IPS-15b (cell line): ENCODE results near the gene REXO5.

Source experiments
- H3K27me3 ChIP-seq: one replicate; pipeline ENCODE4 v1.6.1; 2013; ENCODE audit warnings: low read length; ENCODE audit not compliant: control insufficient read depth, insufficient read depth
- H3K36me3 ChIP-seq: one replicate; pipeline ENCODE4 v1.6.1; 2013; ENCODE audit warnings: low read length; ENCODE audit not compliant: control insufficient read depth, insufficient read depth
- H3K4me1 ChIP-seq: one replicate; pipeline ENCODE4 v1.6.1; 2013; ENCODE audit warnings: mild to moderate bottlenecking, low read length; ENCODE audit not compliant: control insufficient read depth, insufficient read depth
- H3K4me3 ChIP-seq: one replicate; pipeline ENCODE4 v1.5.1; 2013; ENCODE audit warnings: low read depth, low read length
- H3K9ac ChIP-seq: one replicate; pipeline ENCODE4 v1.6.1; 2013; ENCODE audit warnings: low read depth, mild to moderate bottlenecking, low read length
- H3K9me3 ChIP-seq: one replicate; pipeline ENCODE4 v1.6.1; 2013; ENCODE audit warnings: mild to moderate bottlenecking, low read length; ENCODE audit not compliant: control insufficient read depth, insufficient read depth

Gene REXO5

GRCh38 chr16:20768818-20769217 is 37.5 kb upstream of the REXO5 start:
- no peak overlapping the region for H3K9ac ChIP-seq
- no peaks in the 10 kb centered on the region for H3K36me3 ChIP-seq
- peaks cover 4% of the 10 kb centered on the region for H3K4me1 ChIP-seq
- H3K4me3 ChIP-seq, result no peak overlapping the region
- no peaks in the 10 kb centered on the region for H3K27me3 ChIP-seq
- H3K9me3 ChIP-seq, result no peaks in the 10 kb centered on the region

GRCh38 chr16:20773679-20774078 is 32.6 kb upstream of the REXO5 start:
- Histone ChIP-seq H3K4me1 (no peaks in the 10 kb centered on the region), H3K36me3 (no peaks in the 10 kb centered on the region), H3K4me3 (no peak overlapping the region), H3K9me3 (no peaks in the 10 kb centered on the region), H3K9ac (no peak overlapping the region), H3K27me3 (no peaks in the 10 kb centered on the region)

GRCh38 chr16:20774703-20775362 is 31.5 kb upstream of the REXO5 start:
- Histone ChIP-seq H3K27me3 (no peaks in the 10 kb centered on the region), H3K4me3 (no peak overlapping the region), H3K9ac (no peak overlapping the region), H3K4me1 (no peaks in the 10 kb centered on the region), H3K9me3 (no peaks in the 10 kb centered on the region), H3K36me3 (no peaks in the 10 kb centered on the region)

- Histone ChIP-seq H3K27me3 (no peaks in the 10 kb centered on the region), H3K4me1 (no peaks in the 10 kb centered on the region), H3K36me3 (no peaks in the 10 kb centered on the region), H3K4me3 (no peak overlapping the region), H3K9ac (no peak overlapping the region), H3K9me3 (no peaks in the 10 kb centered on the region)
Measured at GRCh38 chr16:20781697-20782096, 24.6 kb upstream of the REXO5 start.

- Histone ChIP-seq H3K9me3 (no peaks in the 10 kb centered on the region), H3K4me3 (no peak overlapping the region), H3K4me1 (no peaks in the 10 kb centered on the region), H3K36me3 (no peaks in the 10 kb centered on the region), H3K27me3 (no peaks in the 10 kb centered on the region), H3K9ac (no peak overlapping the region)
Measured at GRCh38 chr16:20782470-20782869, 23.9 kb upstream of the REXO5 start.

GRCh38 chr16:20784204-20784603 is 22.1 kb upstream of the REXO5 start:
- no peak overlapping the region for H3K9ac ChIP-seq
- no peak overlapping the region for H3K4me3 ChIP-seq
- no peaks in the 10 kb centered on the region for H3K36me3 ChIP-seq
- no peaks in the 10 kb centered on the region for H3K27me3 ChIP-seq
- no peaks in the 10 kb centered on the region for H3K9me3 ChIP-seq
- H3K4me1 ChIP-seq, result no peaks in the 10 kb centered on the region

- Histone ChIP-seq H3K4me1 (peaks cover 9% of the 10 kb centered on the region), H3K9ac (no peak overlapping the region), H3K36me3 (no peaks in the 10 kb centered on the region), H3K9me3 (no peaks in the 10 kb centered on the region), H3K4me3 (no peak overlapping the region), H3K27me3 (no peaks in the 10 kb centered on the region)
Measured at GRCh38 chr16:20789130-20789529, 17.2 kb upstream of the REXO5 start.

- no peaks in the 10 kb centered on the region for H3K27me3 ChIP-seq
- H3K9ac ChIP-seq, result no peak overlapping the region
- H3K4me1 ChIP-seq, result peaks cover 9% of the 10 kb centered on the region
- no peak overlapping the region for H3K4me3 ChIP-seq
- no peaks in the 10 kb centered on the region for H3K36me3 ChIP-seq
- H3K9me3 ChIP-seq, result no peaks in the 10 kb centered on the region
Measured at GRCh38 chr16:20791923-20792612, 14.3 kb upstream of the REXO5 start.

- H3K27me3 ChIP-seq, result no peaks in the 10 kb centered on the region
- no peak overlapping the region for H3K9ac ChIP-seq
- H3K4me3 ChIP-seq, result no peak overlapping the region
- no peaks in the 10 kb centered on the region for H3K36me3 ChIP-seq
- H3K9me3 ChIP-seq, result no peaks in the 10 kb centered on the region
- no peaks in the 10 kb centered on the region for H3K4me1 ChIP-seq
Measured at GRCh38 chr16:20798364-20798763, 8.0 kb upstream of the REXO5 start.

GRCh38 chr16:20799599-20799998 is 6.7 kb upstream of the REXO5 start:
- H3K27me3 ChIP-seq, result no peaks in the 10 kb centered on the region
- H3K4me3 ChIP-seq, result no peak overlapping the region
- H3K4me1 ChIP-seq, result no peaks in the 10 kb centered on the region
- no peaks in the 10 kb centered on the region for H3K9me3 ChIP-seq
- no peaks in the 10 kb centered on the region for H3K36me3 ChIP-seq
- no peak overlapping the region for H3K9ac ChIP-seq

- Histone ChIP-seq H3K4me1 (no peaks in the 10 kb centered on the region), H3K4me3 (no peak overlapping the region), H3K27me3 (no peaks in the 10 kb centered on the region), H3K9ac (no peak overlapping the region), H3K36me3 (no peaks in the 10 kb centered on the region), H3K9me3 (no peaks in the 10 kb centered on the region)
Measured at GRCh38 chr16:20801278-20801677, 5.0 kb upstream of the REXO5 start.

- no peaks in the 10 kb centered on the region for H3K4me1 ChIP-seq
- H3K4me3 ChIP-seq, result no peak overlapping the region
- no peaks in the 10 kb centered on the region for H3K36me3 ChIP-seq
- no peaks in the 10 kb centered on the region for H3K9me3 ChIP-seq
- H3K27me3 ChIP-seq, result no peaks in the 10 kb centered on the region
- no peak overlapping the region for H3K9ac ChIP-seq
Measured at GRCh38 chr16:20803192-20803560, 3.2 kb upstream of the REXO5 start.
